CD4-positive, alpha-beta T cell (primary cell): ENCODE results near the gene LRP1B. TPM values are rescaled to one million over a fixed set of nuclear protein-coding genes. Genes with fewer than 3 reads are reported as not detected.

Source experiments
- ATAC-seq: fragments of 200-7000 bp; cut with Tn5 transposase; one replicate; pipeline ENCODE4 v1.10.0; 2022; ENCODE audit warnings: mild to moderate bottlenecking; ENCODE audit not compliant: poor library complexity
- CTCF ChIA-PET: fragments of 350-600 bp; sonication (Branson Sonifier 250); formaldehyde crosslinking; loops from one replicate; lab custom pipeline; 2021; ENCODE audit warnings: antibody characterized with exemption, inconsistent platforms; lab: Charles Lee
- POLR2A ChIA-PET: fragments of 350-600 bp; sonication (Branson Sonifier 250); formaldehyde crosslinking; loops from one replicate; lab custom pipeline; 2021; ENCODE audit warnings: antibody characterized with exemption, inconsistent platforms; lab: Charles Lee
- DNase-seq, 14 experiments: peaks; one replicate each; pipeline ENCODE4 v3.0.0-alpha.2; 2013 to 2020; ENCODE audit warnings: mixed read lengths in 2 of 14
- H3K27ac ChIP-seq, 2 donors: one replicate each; pipeline versions ENCODE4 v1.5.1 to v1.7.0; 2013; ENCODE audit warnings: low read length in 2 of 2, low read depth in 1 of 2, mild to moderate bottlenecking in 1 of 2
- H3K27me3 ChIP-seq, 2 experiments: 1 replicate in 1 of 2; 2 replicates in 1 of 2; pipeline versions ENCODE4 v1.6.1 to v1.7.0; 2013; ENCODE audit warnings: low read length in 2 of 2, control low read depth in 1 of 2, mild to moderate bottlenecking in 1 of 2, moderate library complexity in 1 of 2; ENCODE audit not compliant: insufficient read depth in 2 of 2, control insufficient read depth in 1 of 2
- H3K36me3 ChIP-seq: one replicate; pipeline ENCODE4 v1.6.1; 2013; ENCODE audit warnings: low read length, control low read depth; ENCODE audit not compliant: insufficient read depth
- H3K4me1 ChIP-seq: one replicate; pipeline ENCODE4 v1.6.1; 2013; ENCODE audit warnings: low read length, control low read depth; ENCODE audit not compliant: insufficient read depth
- H3K4me3 ChIP-seq: one replicate; pipeline ENCODE4 v1.5.1; 2013; ENCODE audit warnings: mild to moderate bottlenecking, low read length, moderate library complexity
- H3K9me3 ChIP-seq, 2 experiments: 1 replicate in 1 of 2; 2 replicates in 1 of 2; pipeline versions ENCODE4 v1.6.1 to v1.7.0; 2013; ENCODE audit warnings: low read length in 2 of 2, mild to moderate bottlenecking in 2 of 2, control low read depth in 1 of 2, moderate library complexity in 1 of 2; ENCODE audit not compliant: control insufficient read depth in 1 of 2, insufficient read depth in 1 of 2
- H3K27ac Mint-ChIP-seq: one replicate; pipeline ENCODE4 v1.8.0; 2020; ENCODE audit warnings: mixed read lengths
- H3K27me3 Mint-ChIP-seq: one replicate; pipeline ENCODE4 v1.8.0; 2021; ENCODE audit warnings: mixed read lengths
- H3K36me3 Mint-ChIP-seq: one replicate; pipeline ENCODE4 v1.8.0; 2021; ENCODE audit warnings: low read depth, mixed read lengths
- H3K4me1 Mint-ChIP-seq: one replicate; pipeline ENCODE4 v1.8.0; 2021; ENCODE audit warnings: low read depth, mixed read lengths
- H3K4me3 Mint-ChIP-seq: one replicate; pipeline ENCODE4 v1.8.0; 2020; ENCODE audit warnings: mild to moderate bottlenecking, mixed read lengths
- H3K9me3 Mint-ChIP-seq: one replicate; pipeline ENCODE4 v1.8.0; 2020; ENCODE audit warnings: mixed read lengths
- CTCF ChIP-seq: fragments of 200-600 bp; IDR thresholded peaks from one replicate; pipeline ENCODE4 v1.8.0; 2022; ENCODE audit warnings: antibody characterized with exemption, mild to moderate bottlenecking
- intact Hi-C, 2 experiments: fragments of 100-400 bp; cut with DNase I in 1 of 2; cut with micrococcal nuclease in 1 of 2; formaldehyde crosslinking; loops; one replicate each; pipeline versions ENCODE4 v1.15.1 to v1.9.0; 2023 to 2025; cut with DNase I, micrococcal nuclease
- total RNA-seq, 174 experiments: library from RNA in 2 of 174; stranded (reverse) in 2 of 174; gene quantifications; one replicate each; pipeline ENCODE4 v1.2.3 and lab custom pipeline; 2021 to 2026

LRP1B gene
- total RNA-seq, 2 experiments from 2014 or later: not detected

- Mint-ChIP-seq H3K27me3 (no peaks in the 10 kb centered on the region), H3K4me1 (no peaks in the 10 kb centered on the region), H3K27ac (no peak overlapping the region), H3K36me3 (no peaks in the 10 kb centered on the region), H3K9me3 (no peaks in the 10 kb centered on the region), H3K4me3 (no peak overlapping the region)
- Histone ChIP-seq H3K36me3 (no peaks in the 10 kb centered on the region), H3K4me1 (no peaks in the 10 kb centered on the region), H3K27ac (no peak overlapping the region), H3K4me3 (no peak overlapping the region), H3K9me3 (peaks cover 0 to 5% of the 10 kb centered on the region in 2 experiments), H3K27me3 (no peaks in the 10 kb centered on the region)
- intact Hi-C loops: no loop called here
- ChIA-PET POLR2A (no interaction called here), CTCF (no interaction called here)
- no peak for TF ChIP-seq CTCF
- no peak for ATAC-seq
- no peak for DNase-seq
Observed at GRCh38 chr2:141519906-141520305, 610.9 kb downstream of the LRP1B start.

GRCh38 chr2:141517852-141518421, 612.9 kb downstream of the LRP1B start:
- H3K4me3 ChIP-seq: no peak overlapping the region
- Mint-ChIP-seq H3K36me3 (no peaks in the 10 kb centered on the region), H3K4me3 (no peak overlapping the region), H3K27ac (no peak overlapping the region), H3K27me3 (no peaks in the 10 kb centered on the region), H3K9me3 (peaks cover 2% of the 10 kb centered on the region), H3K4me1 (no peaks in the 10 kb centered on the region)
- peaks cover 0 to 5% of the 10 kb centered on the region in 2 experiments for H3K9me3 ChIP-seq
- intact Hi-C loops: no loop called here
- no peaks in the 10 kb centered on the region for H3K4me1 ChIP-seq
- H3K27ac ChIP-seq: no peak overlapping the region
- no peak for TF ChIP-seq CTCF
- DNase-seq (no peak), ATAC-seq (no peak)
- CTCF ChIA-PET: no interaction called here
- POLR2A ChIA-PET: no interaction called here
- no peaks in the 10 kb centered on the region for H3K36me3 ChIP-seq
- H3K27me3 ChIP-seq: no peaks in the 10 kb centered on the region

GRCh38 chr2:141517180-141517851, 613.5 kb downstream of the LRP1B start:
- Histone ChIP-seq H3K4me1 (no peaks in the 10 kb centered on the region), H3K27ac (no peak overlapping the region), H3K27me3 (no peaks in the 10 kb centered on the region), H3K4me3 (no peak overlapping the region), H3K9me3 (peaks cover 0 to 5% of the 10 kb centered on the region in 2 experiments), H3K36me3 (no peaks in the 10 kb centered on the region)
- H3K27ac Mint-ChIP-seq: no peak overlapping the region
- no peak for ATAC-seq
- TF ChIP-seq CTCF: no peak
- intact Hi-C loops: no loop called here
- H3K9me3 Mint-ChIP-seq: peaks cover 2% of the 10 kb centered on the region
- ChIA-PET POLR2A (no interaction called here), CTCF (no interaction called here)
- H3K4me3 Mint-ChIP-seq: no peak overlapping the region
- no peaks in the 10 kb centered on the region for H3K4me1 Mint-ChIP-seq
- no peaks in the 10 kb centered on the region for H3K36me3 Mint-ChIP-seq
- no peaks in the 10 kb centered on the region for H3K27me3 Mint-ChIP-seq
- DNase-seq: no peak
